ENCODE measurements around the gene EPRS1. TPM values are rescaled to one million over a fixed set of nuclear protein-coding genes. Genes with fewer than 3 reads are reported as not detected.

The EPRS1 gene
- total and polyA plus RNA-seq, 9 of the 15 experiments (the other 6 are each of a cell fraction or from before 2014, with no cell fraction given): 129 to 291 (median 248) TPM

DNA sequence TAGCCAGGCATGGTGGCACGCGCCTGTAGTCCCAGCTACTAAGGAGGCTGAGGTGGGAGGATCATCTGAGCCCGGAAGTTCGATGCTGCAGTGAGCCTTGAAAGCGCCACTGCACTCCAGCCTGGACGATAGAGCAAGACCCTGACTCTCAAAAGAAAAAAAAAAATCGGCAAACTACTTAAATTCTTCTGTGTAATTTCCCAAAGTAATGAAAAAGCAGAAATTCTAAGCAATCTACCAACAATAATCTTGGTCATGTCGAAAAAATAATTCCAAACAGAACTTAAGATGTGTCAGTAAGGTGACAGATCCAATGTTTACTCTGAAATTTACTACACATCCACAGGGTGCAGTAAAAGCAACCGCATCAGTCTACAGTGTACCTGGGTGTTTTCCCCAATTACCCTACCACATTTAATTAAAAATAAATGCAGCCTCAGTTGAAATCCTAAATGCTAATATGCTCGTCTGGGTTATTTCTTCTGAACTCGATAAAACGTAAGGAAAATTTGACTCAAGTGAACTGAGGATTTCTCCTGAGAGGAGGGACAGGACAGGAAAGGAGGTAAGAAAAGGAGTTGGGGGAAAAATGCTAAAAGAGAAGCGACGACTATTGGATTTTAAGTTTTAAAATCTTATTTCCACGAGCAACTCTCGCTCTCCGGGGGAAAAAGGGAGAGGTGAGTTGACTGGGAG is 801 bp downstream of the EPRS1 start (continued):
- TF ChIP-seq, protein P1, sequence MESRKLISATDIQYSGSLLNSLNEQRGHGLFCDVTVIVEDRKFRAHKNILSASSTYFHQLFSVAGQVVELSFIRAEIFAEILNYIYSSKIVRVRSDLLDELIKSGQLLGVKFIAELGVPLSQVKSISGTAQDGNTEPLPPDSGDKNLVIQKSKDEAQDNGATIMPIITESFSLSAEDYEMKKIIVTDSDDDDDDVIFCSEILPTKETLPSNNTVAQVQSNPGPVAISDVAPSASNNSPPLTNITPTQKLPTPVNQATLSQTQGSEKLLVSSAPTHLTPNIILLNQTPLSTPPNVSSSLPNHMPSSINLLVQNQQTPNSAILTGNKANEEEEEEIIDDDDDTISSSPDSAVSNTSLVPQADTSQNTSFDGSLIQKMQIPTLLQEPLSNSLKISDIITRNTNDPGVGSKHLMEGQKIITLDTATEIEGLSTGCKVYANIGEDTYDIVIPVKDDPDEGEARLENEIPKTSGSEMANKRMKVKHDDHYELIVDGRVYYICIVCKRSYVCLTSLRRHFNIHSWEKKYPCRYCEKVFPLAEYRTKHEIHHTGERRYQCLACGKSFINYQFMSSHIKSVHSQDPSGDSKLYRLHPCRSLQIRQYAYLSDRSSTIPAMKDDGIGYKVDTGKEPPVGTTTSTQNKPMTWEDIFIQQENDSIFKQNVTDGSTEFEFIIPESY (CRISPR knock-in tag; IDR thresholded peaks at IDR 0.05): no peak
- 0 out of 2 replicates have a peak, but pooled peaks have one; percentile 3 for TF ChIP-seq PML (IDR thresholded peaks at IDR 0.05; ENCODE audit: low read length)
- peak; percentile 56 for TF ChIP-seq BRD4 (IDR thresholded peaks at IDR 0.05)
- no peak for TF ChIP-seq ZNF766 (CRISPR knock-in tag; conservative IDR thresholded peaks at IDR 0.05)
- TF ChIP-seq TFAM (CRISPR knock-in tag; conservative IDR thresholded peaks at IDR 0.05): no peak
- TF ChIP-seq LARP7 (IDR thresholded peaks at IDR 0.05): no peak
- TF ChIP-seq ARHGAP35 (IDR thresholded peaks at IDR 0.05; ENCODE audit: partially characterized antibody): no peak
- TF ChIP-seq SAP30 (IDR thresholded peaks at IDR 0.05; ENCODE audit: borderline replicate concordance, insufficient read depth, low read depth, low read length, poor library complexity, severe bottlenecking): no peak
- TF ChIP-seq SNIP1 (IDR thresholded peaks at IDR 0.05; ENCODE audit: low read depth): peak; percentile 8; the same call in 1 of the 2 replicates
- TF ChIP-seq, protein P2, sequence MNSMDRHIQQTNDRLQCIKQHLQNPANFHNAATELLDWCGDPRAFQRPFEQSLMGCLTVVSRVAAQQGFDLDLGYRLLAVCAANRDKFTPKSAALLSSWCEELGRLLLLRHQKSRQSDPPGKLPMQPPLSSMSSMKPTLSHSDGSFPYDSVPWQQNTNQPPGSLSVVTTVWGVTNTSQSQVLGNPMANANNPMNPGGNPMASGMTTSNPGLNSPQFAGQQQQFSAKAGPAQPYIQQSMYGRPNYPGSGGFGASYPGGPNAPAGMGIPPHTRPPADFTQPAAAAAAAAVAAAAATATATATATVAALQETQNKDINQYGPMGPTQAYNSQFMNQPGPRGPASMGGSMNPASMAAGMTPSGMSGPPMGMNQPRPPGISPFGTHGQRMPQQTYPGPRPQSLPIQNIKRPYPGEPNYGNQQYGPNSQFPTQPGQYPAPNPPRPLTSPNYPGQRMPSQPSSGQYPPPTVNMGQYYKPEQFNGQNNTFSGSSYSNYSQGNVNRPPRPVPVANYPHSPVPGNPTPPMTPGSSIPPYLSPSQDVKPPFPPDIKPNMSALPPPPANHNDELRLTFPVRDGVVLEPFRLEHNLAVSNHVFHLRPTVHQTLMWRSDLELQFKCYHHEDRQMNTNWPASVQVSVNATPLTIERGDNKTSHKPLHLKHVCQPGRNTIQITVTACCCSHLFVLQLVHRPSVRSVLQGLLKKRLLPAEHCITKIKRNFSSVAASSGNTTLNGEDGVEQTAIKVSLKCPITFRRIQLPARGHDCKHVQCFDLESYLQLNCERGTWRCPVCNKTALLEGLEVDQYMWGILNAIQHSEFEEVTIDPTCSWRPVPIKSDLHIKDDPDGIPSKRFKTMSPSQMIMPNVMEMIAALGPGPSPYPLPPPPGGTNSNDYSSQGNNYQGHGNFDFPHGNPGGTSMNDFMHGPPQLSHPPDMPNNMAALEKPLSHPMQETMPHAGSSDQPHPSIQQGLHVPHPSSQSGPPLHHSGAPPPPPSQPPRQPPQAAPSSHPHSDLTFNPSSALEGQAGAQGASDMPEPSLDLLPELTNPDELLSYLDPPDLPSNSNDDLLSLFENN (IDR thresholded peaks at IDR 0.05; ENCODE audit: low read depth in 2 of 2, low read length in 2 of 2): no peak
- 0 out of 4 replicates have a peak, but pooled peaks of 1 of the 2 experiments have one; percentile 34 for TF ChIP-seq RCOR1 (IDR thresholded peaks at IDR 0.05; ENCODE audit: borderline replicate concordance in 1 of 2, low read depth in 2 of 2, low read length in 2 of 2)
- TF ChIP-seq ASH1L (IDR thresholded peaks at IDR 0.05; ENCODE audit: borderline replicate concordance, low read depth, partially characterized antibody): peak; percentile 57
- TF ChIP-seq, protein P3, sequence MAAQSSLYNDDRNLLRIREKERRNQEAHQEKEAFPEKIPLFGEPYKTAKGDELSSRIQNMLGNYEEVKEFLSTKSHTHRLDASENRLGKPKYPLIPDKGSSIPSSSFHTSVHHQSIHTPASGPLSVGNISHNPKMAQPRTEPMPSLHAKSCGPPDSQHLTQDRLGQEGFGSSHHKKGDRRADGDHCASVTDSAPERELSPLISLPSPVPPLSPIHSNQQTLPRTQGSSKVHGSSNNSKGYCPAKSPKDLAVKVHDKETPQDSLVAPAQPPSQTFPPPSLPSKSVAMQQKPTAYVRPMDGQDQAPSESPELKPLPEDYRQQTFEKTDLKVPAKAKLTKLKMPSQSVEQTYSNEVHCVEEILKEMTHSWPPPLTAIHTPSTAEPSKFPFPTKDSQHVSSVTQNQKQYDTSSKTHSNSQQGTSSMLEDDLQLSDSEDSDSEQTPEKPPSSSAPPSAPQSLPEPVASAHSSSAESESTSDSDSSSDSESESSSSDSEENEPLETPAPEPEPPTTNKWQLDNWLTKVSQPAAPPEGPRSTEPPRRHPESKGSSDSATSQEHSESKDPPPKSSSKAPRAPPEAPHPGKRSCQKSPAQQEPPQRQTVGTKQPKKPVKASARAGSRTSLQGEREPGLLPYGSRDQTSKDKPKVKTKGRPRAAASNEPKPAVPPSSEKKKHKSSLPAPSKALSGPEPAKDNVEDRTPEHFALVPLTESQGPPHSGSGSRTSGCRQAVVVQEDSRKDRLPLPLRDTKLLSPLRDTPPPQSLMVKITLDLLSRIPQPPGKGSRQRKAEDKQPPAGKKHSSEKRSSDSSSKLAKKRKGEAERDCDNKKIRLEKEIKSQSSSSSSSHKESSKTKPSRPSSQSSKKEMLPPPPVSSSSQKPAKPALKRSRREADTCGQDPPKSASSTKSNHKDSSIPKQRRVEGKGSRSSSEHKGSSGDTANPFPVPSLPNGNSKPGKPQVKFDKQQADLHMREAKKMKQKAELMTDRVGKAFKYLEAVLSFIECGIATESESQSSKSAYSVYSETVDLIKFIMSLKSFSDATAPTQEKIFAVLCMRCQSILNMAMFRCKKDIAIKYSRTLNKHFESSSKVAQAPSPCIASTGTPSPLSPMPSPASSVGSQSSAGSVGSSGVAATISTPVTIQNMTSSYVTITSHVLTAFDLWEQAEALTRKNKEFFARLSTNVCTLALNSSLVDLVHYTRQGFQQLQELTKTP (IDR thresholded peaks at IDR 0.05; ENCODE audit: low read depth in 1 of 2, partially characterized antibody in 2 of 2): peak in 1 of 2 experiments; percentile 49
- no peak for TF ChIP-seq FUS (optimal IDR thresholded peaks at IDR 0.05; ENCODE audit: low read depth, low read length)
- TF ChIP-seq SP1 (CRISPR knock-in tag; IDR thresholded peaks at IDR 0.05): no peak
- no peak for TF ChIP-seq SREBF1 (IDR thresholded peaks at IDR 0.05; ENCODE audit: borderline replicate concordance, low read depth, low read length)
